PFSK-1 (cell line): ENCODE data around the gene MFAP3. TPM values are rescaled to one million over a fixed set of nuclear protein-coding genes. Genes with fewer than 3 reads are reported as not detected.

Experiments used
- FOXP2 ChIP-seq: optimal IDR thresholded peaks from 2 replicates; pipeline ENCODE3; 2011; ENCODE audit warnings: borderline replicate concordance, control low read depth, inconsistent platforms; ENCODE audit not compliant: insufficient read depth; ENCODE audit errors: extremely low read length, extremely low read depth
- POLR2AphosphoS5 ChIP-seq: IDR thresholded peaks from 2 replicates; pipeline ENCODE4 v1.6.1; 2012; ENCODE audit warnings: low read depth, mild to moderate bottlenecking, control low read depth, low read length, moderate library complexity
- REST ChIP-seq, 2 experiments: IDR thresholded peaks; 2 replicates each; pipeline versions ENCODE4 v1.6.1 to v1.8.0; 2011 to 2012; ENCODE audit warnings: low read depth in 2 of 2, low read length in 2 of 2, control low read depth in 1 of 2, inconsistent platforms in 1 of 2, mild to moderate bottlenecking in 1 of 2, moderate library complexity in 1 of 2; ENCODE audit not compliant: insufficient read depth in 1 of 2
- SIN3A ChIP-seq: IDR thresholded peaks from 2 replicates; pipeline ENCODE4 v1.6.1; 2012; ENCODE audit warnings: mild to moderate bottlenecking, low read length, moderate library complexity, borderline replicate concordance; ENCODE audit not compliant: insufficient read depth
- TAF1 ChIP-seq: IDR thresholded peaks from 2 replicates; pipeline ENCODE4 v1.6.1; 2012; ENCODE audit warnings: low read length, control low read depth, borderline replicate concordance; ENCODE audit not compliant: insufficient read depth
- polyA plus RNA-seq: library from polyadenylated mRNA; unstranded; fragments of >200 nt; gene quantifications from one replicate; pipeline ENCODE4 v1.2.1, GENCODE V29; 2012; ENCODE audit warnings: low read depth, missing spikeins; ENCODE audit not compliant: insufficient read length

The MFAP3 gene
- polyA plus RNA-seq: 8.5 TPM

- TF ChIP-seq FOXP2: peak; percentile 74
- peak; percentile 80 for TF ChIP-seq TAF1
- 0 out of 4 replicates have a peak, but pooled peaks of 1 of the 2 experiments have one; percentile 43 for TF ChIP-seq REST (IDR thresholded peaks at IDR 0.05; ENCODE audit: insufficient read depth in 1 of 2, low read depth in 2 of 2, low read length in 2 of 2)
- TF ChIP-seq POLR2AphosphoS5: peak; percentile 95
- peak; percentile 51; the same call in 1 of the 2 replicates for TF ChIP-seq SIN3A
Observed at GRCh38 chr5:154038707-154039457, at the start of gene MFAP3, which contains the start of gene FAM114A2. Gene MFAP3 (plus strand): TSS chr5:154038967. CDS start chr5:154049723, 10,756 bp downstream. Gene FAM114A2 (minus strand): TSS chr5:154038910. CDS start chr5:154034953, 3,957 bp downstream.

GRCh38 chr5:153991168-153991567 is 47.6 kb upstream of the MFAP3 start:
- no peak for TF ChIP-seq SIN3A
- TF ChIP-seq REST (IDR thresholded peaks at IDR 0.05; ENCODE audit: insufficient read depth in 1 of 2, low read depth in 2 of 2, low read length in 2 of 2): no peak
- no peak for TF ChIP-seq POLR2AphosphoS5
- TF ChIP-seq TAF1: no peak
- no peak for TF ChIP-seq FOXP2

GRCh38 chr5:153998010-153998409 is 40.8 kb upstream of the MFAP3 start:
- TF ChIP-seq POLR2AphosphoS5 (no peak), SIN3A (no peak), FOXP2 (no peak), REST (IDR thresholded peaks at IDR 0.05; ENCODE audit: insufficient read depth in 1 of 2, low read depth in 2 of 2, low read length in 2 of 2) (no peak)

- no peak for TF ChIP-seq FOXP2
Observed at GRCh38 chr5:153998768-153999167, 40.0 kb upstream of the MFAP3 start.

GRCh38 chr5:153999995-154000394 is 38.8 kb upstream of the MFAP3 start:
- no peak for TF ChIP-seq FOXP2
- no peak for TF ChIP-seq TAF1
- no peak for TF ChIP-seq REST (IDR thresholded peaks at IDR 0.05; ENCODE audit: insufficient read depth in 1 of 2, low read depth in 2 of 2, low read length in 2 of 2)
- no peak for TF ChIP-seq POLR2AphosphoS5
- no peak for TF ChIP-seq SIN3A
